ENCODE results near the gene G0S2.

Gene G0S2

DNA sequence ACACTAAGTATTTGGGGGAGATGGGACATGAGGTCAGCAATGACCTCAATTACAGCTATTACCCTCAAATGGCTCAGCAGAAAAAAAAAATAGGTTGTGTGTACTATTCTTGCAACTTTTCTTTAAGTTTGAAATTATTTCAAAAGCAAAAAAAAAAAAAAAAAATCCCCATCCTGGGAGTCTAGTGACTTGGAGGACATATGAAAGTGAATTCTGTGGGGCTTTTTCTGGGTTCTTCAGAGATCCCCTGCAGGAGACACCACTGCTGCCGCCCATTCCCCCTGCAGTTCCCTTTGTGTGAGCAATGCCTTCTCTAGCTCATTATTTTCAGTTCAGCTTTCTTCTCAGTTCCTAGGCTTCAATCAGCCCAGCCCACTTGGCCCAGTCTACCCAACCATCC lies 46.1 kb downstream of the G0S2 start:
- no peak for DNase-seq

DNA sequence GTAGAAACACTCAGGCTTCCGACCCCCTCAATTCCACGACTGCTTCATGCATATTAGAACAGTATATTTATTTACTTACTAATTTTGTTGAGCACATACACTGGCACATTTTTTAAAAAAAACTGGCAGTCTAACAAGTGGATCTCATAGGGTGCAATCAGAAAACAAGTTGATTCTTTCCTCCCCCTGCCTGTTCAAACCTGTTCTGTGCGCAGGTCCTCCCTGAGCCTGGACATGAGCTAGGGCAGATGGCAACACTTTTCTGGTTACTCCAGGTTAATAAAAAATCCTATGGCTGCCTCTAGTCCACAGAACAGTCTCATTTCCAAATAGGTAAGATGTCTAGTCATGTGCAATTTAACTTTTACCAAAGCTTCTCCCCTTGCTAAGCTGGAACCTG lies 48.1 kb downstream of the G0S2 start:
- DNase-seq = no peak

DNA sequence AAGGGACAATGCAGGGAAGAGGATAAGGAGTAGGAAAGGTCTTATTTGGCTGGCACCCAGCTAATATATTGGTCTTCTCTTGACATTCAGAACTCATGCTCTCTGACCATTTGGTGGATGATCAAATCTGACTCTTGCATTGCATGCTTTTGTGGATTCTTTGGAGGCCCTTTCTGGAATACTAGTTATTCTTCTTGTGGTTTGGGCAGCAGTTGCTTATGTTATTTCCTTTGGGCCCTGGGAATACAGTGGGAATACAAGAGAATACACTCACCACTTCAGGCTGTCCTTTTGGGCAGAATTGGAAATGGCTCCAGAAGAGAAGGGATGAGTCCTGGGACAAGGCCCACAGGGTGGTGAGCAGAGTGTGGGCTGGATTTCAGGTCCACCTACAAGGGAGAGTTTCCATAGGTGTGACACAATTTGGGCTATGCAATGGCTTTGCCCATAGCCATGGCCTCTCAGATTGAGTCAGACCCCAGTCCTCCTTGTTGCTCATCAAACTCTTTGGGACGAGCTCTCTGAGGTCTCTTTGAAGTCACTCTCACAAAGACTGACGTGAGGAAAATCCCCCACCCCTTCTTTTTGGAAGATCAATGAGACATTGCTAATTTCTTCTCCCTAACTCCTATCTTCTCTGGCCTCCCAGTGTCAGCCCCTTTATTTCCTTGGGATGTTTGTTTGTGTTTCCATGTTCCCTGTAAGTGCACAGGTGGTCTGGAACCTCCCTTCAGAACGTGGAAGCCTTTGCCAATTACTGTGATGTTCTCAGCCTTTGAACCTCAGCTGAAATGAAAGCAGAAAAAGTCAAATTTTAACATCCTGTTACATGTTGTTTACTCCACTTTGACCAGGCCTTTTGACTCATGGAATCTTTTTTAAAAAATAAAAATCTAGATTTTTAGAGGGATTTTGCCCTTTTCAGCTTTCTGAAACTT lies 48.8 kb downstream of the G0S2 start:
- DNase-seq = no peak

All from NCI-H1694 (cell line).